ENCODE data around the gene KLHL24.
"Not testable (repeated sequence)": the region's sequence is repeated elsewhere in the genome, so short reads cannot be mapped to it uniquely, and the experiment has no call there.

KLHL24 gene

DNA sequence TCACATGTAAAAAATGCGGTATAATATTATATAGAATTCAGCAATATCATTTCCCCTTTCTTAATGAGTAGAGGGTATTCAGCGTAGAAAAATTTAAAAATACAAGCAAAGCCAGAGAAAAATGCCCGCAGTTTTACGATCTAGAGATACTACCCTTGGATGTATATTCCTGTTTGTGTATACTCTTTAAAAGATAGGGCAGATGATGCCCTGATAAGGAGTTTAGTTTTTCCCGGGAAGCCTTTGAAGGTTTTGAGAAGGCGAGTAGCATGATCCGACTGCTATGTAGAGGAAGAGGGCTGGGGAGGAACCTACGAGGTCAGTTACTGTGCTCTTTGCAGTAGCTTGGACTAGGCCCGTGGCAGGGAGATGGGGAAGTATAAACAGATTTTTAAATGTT, 63.3 kb downstream of the KLHL24 start:
- TF ChIP-seq, protein P1, sequence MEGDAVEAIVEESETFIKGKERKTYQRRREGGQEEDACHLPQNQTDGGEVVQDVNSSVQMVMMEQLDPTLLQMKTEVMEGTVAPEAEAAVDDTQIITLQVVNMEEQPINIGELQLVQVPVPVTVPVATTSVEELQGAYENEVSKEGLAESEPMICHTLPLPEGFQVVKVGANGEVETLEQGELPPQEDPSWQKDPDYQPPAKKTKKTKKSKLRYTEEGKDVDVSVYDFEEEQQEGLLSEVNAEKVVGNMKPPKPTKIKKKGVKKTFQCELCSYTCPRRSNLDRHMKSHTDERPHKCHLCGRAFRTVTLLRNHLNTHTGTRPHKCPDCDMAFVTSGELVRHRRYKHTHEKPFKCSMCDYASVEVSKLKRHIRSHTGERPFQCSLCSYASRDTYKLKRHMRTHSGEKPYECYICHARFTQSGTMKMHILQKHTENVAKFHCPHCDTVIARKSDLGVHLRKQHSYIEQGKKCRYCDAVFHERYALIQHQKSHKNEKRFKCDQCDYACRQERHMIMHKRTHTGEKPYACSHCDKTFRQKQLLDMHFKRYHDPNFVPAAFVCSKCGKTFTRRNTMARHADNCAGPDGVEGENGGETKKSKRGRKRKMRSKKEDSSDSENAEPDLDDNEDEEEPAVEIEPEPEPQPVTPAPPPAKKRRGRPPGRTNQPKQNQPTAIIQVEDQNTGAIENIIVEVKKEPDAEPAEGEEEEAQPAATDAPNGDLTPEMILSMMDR (IDR thresholded peaks at IDR 0.05; ENCODE audit: low read depth, low read length): no peak
- DNase-seq (ENCODE audit: extremely low read depth, low read depth): no peak

DNA sequence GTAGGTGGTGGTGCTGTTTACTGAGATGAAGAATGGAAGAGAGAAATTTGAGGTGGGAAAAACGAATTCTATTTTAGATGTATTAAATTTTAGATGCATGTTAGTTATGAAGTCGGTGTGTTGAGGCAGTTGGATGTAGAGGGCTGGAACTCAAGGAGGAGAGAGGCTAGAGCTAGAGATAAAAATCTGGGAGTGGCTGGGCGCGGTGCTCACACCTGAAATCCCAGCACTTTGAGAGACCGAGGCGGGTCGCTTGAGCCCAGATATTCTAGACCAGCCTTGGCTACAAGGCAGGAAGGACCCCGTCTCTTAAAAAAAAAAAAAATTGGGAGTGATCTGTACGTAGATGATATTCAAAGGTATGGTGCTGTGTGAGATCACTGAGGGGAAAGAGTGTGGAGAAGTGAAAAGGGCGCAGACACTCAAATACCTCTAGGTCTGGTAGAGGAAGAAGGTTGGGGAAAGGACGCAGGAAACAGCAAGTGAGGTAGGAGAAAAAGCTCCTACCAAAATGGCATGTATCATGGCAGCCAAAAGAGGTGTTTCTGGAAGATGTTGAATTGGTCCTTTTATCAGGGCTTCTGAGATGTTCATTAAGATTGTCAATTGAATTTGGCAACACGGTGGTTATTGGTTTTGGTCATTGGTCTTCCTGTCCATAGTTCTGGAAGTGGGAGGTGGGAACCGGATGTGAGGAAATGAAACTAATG, 64.0 kb downstream of the KLHL24 start:
- DNase-seq (ENCODE audit: extremely low read depth, low read depth): no peak
- TF ChIP-seq, protein P1 (IDR thresholded peaks at IDR 0.05; ENCODE audit: low read depth, low read length): no peak

GRCh38 chr3:183701744-183702143, 66.3 kb downstream of the KLHL24 start:
- TF ChIP-seq, protein P1 (IDR thresholded peaks at IDR 0.05; ENCODE audit: low read depth, low read length): no peak
- no peak for DNase-seq (ENCODE audit: extremely low read depth, low read depth)

GRCh38 chr3:183703892-183704291, 68.5 kb downstream of the KLHL24 start:
- DNase-seq (ENCODE audit: extremely low read depth, low read depth): not testable (repeated sequence)

- DNase-seq (ENCODE audit: extremely low read depth, low read depth): no peak
- TF ChIP-seq, protein P1 (IDR thresholded peaks at IDR 0.05; ENCODE audit: low read depth, low read length): no peak
These were observed 74.8 kb downstream of the KLHL24 start for GRCh38 chr3:183710231-183710630.

DNA sequence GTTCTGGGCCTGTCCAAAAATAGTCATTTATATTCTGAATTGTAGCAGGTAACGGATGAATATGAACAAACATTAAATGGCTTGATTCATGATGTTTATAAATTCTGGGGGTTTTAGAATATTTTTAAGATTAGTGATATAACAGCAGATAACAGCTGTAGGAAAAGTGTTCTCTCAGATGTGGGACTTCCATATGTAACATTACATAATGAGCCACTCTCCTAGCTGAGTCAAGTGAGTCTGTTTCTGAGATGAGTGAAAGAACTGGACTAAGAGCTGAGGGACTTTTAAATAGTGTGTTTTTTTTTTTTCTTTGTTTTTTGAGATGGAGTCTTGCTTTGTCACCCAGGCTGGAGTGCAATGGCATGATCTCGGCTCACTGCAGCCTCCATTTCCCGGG, 76.1 kb downstream of the KLHL24 start:
- DNase-seq (ENCODE audit: extremely low read depth, low read depth): no peak
- TF ChIP-seq, protein P1 (IDR thresholded peaks at IDR 0.05; ENCODE audit: low read depth, low read length): no peak

GRCh38 chr3:183714622-183715021, 79.2 kb downstream of the KLHL24 start:
- no peak for DNase-seq (ENCODE audit: extremely low read depth, low read depth)
- TF ChIP-seq, protein P1 (IDR thresholded peaks at IDR 0.05; ENCODE audit: low read depth, low read length): no peak

DNA sequence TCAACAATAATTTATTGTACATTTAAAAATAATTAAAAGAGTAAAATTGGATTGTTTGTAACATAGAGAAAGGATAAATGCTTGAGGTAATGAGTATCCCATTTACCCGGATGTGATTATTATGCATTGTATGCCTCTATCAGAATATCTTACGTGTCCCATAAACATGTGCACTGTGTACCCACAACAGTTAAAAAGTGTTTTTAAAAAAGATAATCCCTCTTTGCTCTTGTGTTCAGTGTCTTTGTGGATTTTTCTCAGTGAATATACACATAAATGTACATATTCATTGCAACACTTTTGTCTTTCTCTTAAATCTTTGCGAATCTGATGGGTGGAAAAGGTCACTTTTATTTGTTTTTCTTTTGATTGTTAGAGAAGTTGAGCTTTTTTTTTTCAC, 82.6 kb downstream of the KLHL24 start:
- no peak for DNase-seq (ENCODE audit: extremely low read depth, low read depth)
- TF ChIP-seq, protein P1 (IDR thresholded peaks at IDR 0.05; ENCODE audit: low read depth, low read length): no peak

Measured in AG09319 (cell line).